Effector memory CD4-positive, alpha-beta T cell (primary cell): ENCODE results near the gene SLC7A11.
A peak's percentile ranks its signal among the peaks of the same experiment; 100 is the strongest.

Experiments
- DNase-seq, 3 donors: peaks; one replicate each; pipeline ENCODE4 v3.0.0-alpha.2; 2020
- H3K27ac ChIP-seq: 2 replicates; pipeline ENCODE4 v1.7.0; 2013; ENCODE audit warnings: mild to moderate bottlenecking, low read length, moderate library complexity; ENCODE audit not compliant: insufficient read depth, poor library complexity, severe bottlenecking
- H3K27me3 ChIP-seq: replicated peaks from 2 replicates; pipeline ENCODE4 v1.7.0; 2013; ENCODE audit warnings: mild to moderate bottlenecking, low read length; ENCODE audit not compliant: insufficient read depth, control insufficient read depth, poor library complexity, severe bottlenecking
- H3K36me3 ChIP-seq: 2 replicates; pipeline ENCODE4 v1.7.0; 2013; ENCODE audit warnings: mild to moderate bottlenecking, low read length, moderate library complexity; ENCODE audit not compliant: control insufficient read depth, insufficient read depth
- H3K4me1 ChIP-seq: 2 replicates; pipeline ENCODE4 v1.7.0; 2013; ENCODE audit warnings: low read length, mild to moderate bottlenecking; ENCODE audit not compliant: control insufficient read depth, insufficient read depth, poor library complexity, severe bottlenecking
- H3K4me3 ChIP-seq: 2 replicates; pipeline ENCODE4 v1.7.0; 2013; ENCODE audit warnings: low read length, low read depth, mild to moderate bottlenecking; ENCODE audit not compliant: insufficient read depth, poor library complexity, severe bottlenecking
- H3K9me3 ChIP-seq: 2 replicates; pipeline ENCODE4 v1.7.0; 2013; ENCODE audit warnings: mild to moderate bottlenecking, low read length, moderate library complexity; ENCODE audit not compliant: control insufficient read depth
- total RNA-seq, 3 donors: gene quantifications; one replicate each; lab custom pipeline; 2026; lab: John Stamatoyannopoulos, UW

SLC7A11 gene
- total RNA-seq, result 0 to 0.26 (median 0.19) reads per million in 3 donors

- no peak within 1 kb of the TSS for H3K27ac ChIP-seq
Observed at GRCh38 chr4:138242076-138242833, at the start of gene SLC7A11. SLC7A11 (minus strand) TSS chr4:138242349; CDS start chr4:138242069, 280 bp downstream.

GRCh38 chr4:138291431-138291830 is 49.3 kb upstream of the SLC7A11 start:
- Histone ChIP-seq H3K9me3 (no peaks in the 10 kb centered on the region), H3K4me1 (no peaks in the 10 kb centered on the region), H3K27me3 (no peaks in the 10 kb centered on the region), H3K36me3 (no peaks in the 10 kb centered on the region), H3K4me3 (no peak overlapping the region), H3K27ac (no peak overlapping the region)
- no peak for DNase-seq

More at GRCh38 chr4:138242076-138242833, at the start of gene SLC7A11:
- H3K36me3 ChIP-seq, result no peaks in the 10 kb centered on the region
- H3K4me1 ChIP-seq, result no peaks in the 10 kb centered on the region
- no peaks in the 10 kb centered on the region for H3K9me3 ChIP-seq
- DNase-seq, result peak in 1 of 3 donors; percentile 0
- H3K27me3 ChIP-seq, result no peaks in the 10 kb centered on the region
- H3K4me3 ChIP-seq, result peak within 1 kb of the TSS; percentile 28

DNA sequence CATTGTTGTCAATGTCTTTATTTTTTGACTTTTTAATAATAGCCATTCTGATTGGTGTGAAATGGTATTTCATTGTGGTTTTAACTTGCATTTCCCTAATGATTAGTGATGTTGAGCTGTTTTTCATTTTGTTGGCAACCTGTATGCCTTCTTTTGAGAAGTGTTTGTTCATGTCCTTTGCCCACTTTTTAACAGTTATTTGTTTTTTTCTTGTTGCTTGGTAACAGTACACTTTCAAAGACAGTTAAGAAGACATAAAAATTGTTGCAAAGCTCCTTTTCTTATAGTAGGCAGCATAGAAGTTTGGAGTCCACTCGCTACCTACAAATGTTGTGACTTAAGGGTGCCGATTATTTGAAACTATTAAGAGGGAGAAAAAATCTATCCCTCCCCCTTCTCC is 48.7 kb upstream of the SLC7A11 start:
- H3K9me3 ChIP-seq, result no peaks in the 10 kb centered on the region
- H3K27ac ChIP-seq, result no peak overlapping the region
- H3K27me3 ChIP-seq, result no peaks in the 10 kb centered on the region
- H3K4me1 ChIP-seq, result no peaks in the 10 kb centered on the region
- DNase-seq, result no peak
- no peaks in the 10 kb centered on the region for H3K36me3 ChIP-seq
- H3K4me3 ChIP-seq, result no peak overlapping the region

- DNase-seq, result no peak
Observed at GRCh38 chr4:138279286-138279685, 37.1 kb upstream of the SLC7A11 start.

DNA sequence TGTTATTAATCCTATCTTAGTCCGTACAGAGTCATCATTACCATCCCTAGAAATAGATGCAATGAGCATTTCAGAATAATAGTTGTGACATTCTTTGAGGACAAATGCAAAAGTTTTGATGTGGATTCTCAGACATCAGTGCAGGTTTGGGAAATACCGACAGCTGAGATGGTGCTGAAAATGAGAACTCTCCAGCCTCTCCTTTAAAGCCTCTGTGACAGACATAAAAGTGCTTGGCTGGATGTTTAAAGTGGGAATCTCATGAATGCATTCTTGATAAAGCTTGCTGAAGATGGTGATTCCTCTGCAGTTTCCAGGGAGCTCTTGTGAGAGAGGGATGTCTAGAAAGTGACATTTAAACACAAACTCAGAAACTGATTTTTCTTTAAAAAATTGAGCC is 35.0 kb upstream of the SLC7A11 start:
- Histone ChIP-seq H3K4me3 (no peak overlapping the region), H3K9me3 (no peaks in the 10 kb centered on the region), H3K27ac (no peak overlapping the region), H3K27me3 (no peaks in the 10 kb centered on the region), H3K4me1 (no peaks in the 10 kb centered on the region), H3K36me3 (no peaks in the 10 kb centered on the region)
- no peak for DNase-seq

More at GRCh38 chr4:138279286-138279685, 37.1 kb upstream of the SLC7A11 start:
- Histone ChIP-seq H3K36me3 (no peaks in the 10 kb centered on the region), H3K9me3 (no peaks in the 10 kb centered on the region), H3K27ac (no peak overlapping the region), H3K27me3 (no peaks in the 10 kb centered on the region), H3K4me1 (no peaks in the 10 kb centered on the region), H3K4me3 (no peak overlapping the region)

DNA sequence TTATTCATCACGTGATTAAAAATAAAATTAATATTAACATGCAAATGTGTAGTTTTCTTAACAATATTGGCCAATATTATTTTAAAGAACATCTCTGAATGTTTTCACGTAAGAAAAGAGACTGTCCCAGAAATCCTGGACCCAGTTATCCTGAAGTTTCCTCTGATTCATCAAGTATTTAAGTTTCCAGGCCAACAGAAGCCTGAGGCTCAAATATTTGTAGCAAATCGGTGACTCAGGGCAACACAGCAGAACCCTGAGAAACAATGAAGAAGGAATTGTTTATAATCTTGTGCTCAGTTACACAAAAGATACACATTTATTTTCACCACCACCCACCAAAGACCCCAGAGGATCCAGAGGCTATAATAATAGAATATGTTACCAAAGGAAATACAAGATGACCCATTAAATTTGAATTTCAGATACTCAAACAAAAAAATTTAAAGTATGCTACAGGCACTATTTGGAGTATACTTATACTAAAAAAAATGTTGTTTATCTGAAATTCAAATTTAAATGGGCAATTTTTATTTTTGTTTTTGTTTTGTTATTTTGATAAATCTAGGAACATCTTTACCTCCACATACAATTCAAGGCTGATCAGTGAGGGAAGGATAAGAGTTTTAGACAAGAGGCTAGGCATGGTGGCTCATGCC is 33.9 kb upstream of the SLC7A11 start:
- H3K36me3 ChIP-seq, result no peaks in the 10 kb centered on the region
- H3K27ac ChIP-seq, result no peak overlapping the region
- no peaks in the 10 kb centered on the region for H3K9me3 ChIP-seq
- H3K4me3 ChIP-seq, result no peak overlapping the region
- no peaks in the 10 kb centered on the region for H3K27me3 ChIP-seq
- DNase-seq, result no peak
- no peaks in the 10 kb centered on the region for H3K4me1 ChIP-seq

GRCh38 chr4:138275216-138275615 is 33.1 kb upstream of the SLC7A11 start:
- Histone ChIP-seq H3K27ac (no peak overlapping the region), H3K4me3 (no peak overlapping the region), H3K4me1 (no peaks in the 10 kb centered on the region), H3K36me3 (no peaks in the 10 kb centered on the region), H3K27me3 (no peaks in the 10 kb centered on the region), H3K9me3 (no peaks in the 10 kb centered on the region)
- no peak for DNase-seq

DNA sequence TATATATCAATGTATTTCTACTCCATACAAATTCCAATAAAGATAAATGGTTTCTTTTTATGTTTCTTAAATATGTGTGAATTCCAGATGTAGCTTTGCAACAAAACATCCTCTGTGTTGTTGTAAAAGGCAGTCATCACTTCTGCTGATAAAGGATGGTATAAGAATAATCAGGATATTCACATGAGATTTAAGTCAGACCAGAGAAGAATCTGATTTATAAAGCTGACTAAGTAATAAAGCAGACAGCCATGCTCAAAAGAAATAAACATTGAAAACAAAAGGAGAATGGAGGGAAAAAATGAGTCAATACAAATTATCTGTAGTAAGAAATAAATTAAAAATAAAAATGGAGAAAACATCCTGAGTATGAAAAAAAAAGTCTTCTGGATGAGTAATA is 27.0 kb upstream of the SLC7A11 start:
- Histone ChIP-seq H3K36me3 (no peaks in the 10 kb centered on the region), H3K27me3 (no peaks in the 10 kb centered on the region), H3K4me3 (no peak overlapping the region), H3K4me1 (no peaks in the 10 kb centered on the region), H3K9me3 (no peaks in the 10 kb centered on the region), H3K27ac (no peak overlapping the region)
- no peak for DNase-seq

GRCh38 chr4:138267835-138268234 is 25.7 kb upstream of the SLC7A11 start:
- Histone ChIP-seq H3K4me3 (no peak overlapping the region), H3K9me3 (no peaks in the 10 kb centered on the region), H3K4me1 (no peaks in the 10 kb centered on the region), H3K27me3 (no peaks in the 10 kb centered on the region), H3K27ac (no peak overlapping the region), H3K36me3 (no peaks in the 10 kb centered on the region)
- no peak for DNase-seq

DNA sequence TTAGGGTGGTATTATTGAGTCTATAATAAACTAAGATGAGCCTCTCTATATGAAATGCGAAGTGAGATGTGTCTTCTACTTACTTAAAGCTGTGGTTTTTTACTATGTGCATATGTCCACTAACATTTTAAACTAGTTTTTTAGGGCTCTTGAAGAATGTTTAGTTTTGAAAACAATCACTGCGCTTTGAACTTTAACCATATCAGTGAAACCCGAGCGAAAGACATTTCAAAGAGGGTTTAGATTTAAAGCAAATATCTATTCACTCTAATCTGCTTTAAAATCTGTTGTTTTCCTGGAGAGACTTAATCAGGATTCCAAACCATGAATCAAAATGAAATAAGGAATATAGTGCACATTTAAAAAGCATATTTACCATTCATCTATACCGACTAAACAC is 24.8 kb upstream of the SLC7A11 start:
- no peak for DNase-seq
- Histone ChIP-seq H3K4me1 (no peaks in the 10 kb centered on the region), H3K36me3 (no peaks in the 10 kb centered on the region), H3K27ac (no peak overlapping the region), H3K4me3 (no peak overlapping the region), H3K9me3 (no peaks in the 10 kb centered on the region), H3K27me3 (no peaks in the 10 kb centered on the region)
